GM12865 (cell line): ENCODE data around the gene CD248.
"Not testable (repeated sequence)": the region's sequence is repeated elsewhere in the genome, so short reads cannot be mapped to it uniquely, and the experiment has no call there.

Experiments
- DNase-seq: peaks from one replicate; pipeline ENCODE4 v3.0.0; 2010; ENCODE audit warnings: low read depth
- H3K4me3 ChIP-seq: 2 replicates; pipeline ENCODE4 v1.5.1; 2011; ENCODE audit warnings: mild to moderate bottlenecking, low read depth, low read length, control low read depth
- TF ChIP-seq, protein P1 (sequence below): IDR thresholded peaks from 2 replicates; pipeline ENCODE4 v1.5.1; 2011; ENCODE audit warnings: low read length, control low read depth, low read depth, inconsistent platforms; ENCODE audit not compliant: insufficient read depth; ENCODE audit errors: missing control alignments

CD248 gene

DNA sequence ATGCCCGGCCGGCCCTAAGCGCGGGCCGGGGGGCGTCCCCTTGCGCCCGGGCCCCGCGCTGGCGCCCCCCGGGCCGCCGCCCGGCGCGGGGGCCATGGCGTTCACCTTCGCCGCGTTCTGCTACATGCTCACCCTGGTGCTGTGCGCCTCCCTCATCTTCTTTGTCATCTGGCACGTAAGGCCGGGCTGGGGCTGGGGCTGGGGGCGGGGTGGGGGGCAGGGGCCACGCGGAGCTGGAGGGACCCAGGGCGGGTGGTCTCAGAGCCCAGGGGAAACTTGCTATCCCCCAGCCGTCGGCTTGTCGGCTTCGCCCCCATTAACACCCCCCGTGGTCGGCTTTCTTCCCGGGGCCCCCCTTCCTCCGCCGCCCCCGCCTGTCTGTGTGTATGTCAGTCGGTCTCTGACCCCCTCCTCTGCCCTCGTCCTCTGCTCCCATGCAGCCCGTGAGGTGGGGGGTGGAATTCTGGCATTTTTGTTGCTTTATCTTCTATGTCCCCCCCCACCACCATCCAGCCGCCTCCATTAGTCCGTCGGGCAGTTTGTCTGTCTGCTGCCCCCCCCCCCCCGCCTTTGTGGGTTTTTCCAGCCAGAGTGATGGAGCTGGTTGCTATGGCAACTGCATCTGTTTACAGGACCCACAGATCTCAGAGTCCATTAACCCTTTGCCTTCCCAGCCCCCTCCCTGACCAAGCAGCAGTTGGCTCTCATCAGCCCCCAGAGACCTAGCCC, 38.3 kb downstream of the CD248 start:
- DNase-seq: no peak
- TF ChIP-seq, protein P1, sequence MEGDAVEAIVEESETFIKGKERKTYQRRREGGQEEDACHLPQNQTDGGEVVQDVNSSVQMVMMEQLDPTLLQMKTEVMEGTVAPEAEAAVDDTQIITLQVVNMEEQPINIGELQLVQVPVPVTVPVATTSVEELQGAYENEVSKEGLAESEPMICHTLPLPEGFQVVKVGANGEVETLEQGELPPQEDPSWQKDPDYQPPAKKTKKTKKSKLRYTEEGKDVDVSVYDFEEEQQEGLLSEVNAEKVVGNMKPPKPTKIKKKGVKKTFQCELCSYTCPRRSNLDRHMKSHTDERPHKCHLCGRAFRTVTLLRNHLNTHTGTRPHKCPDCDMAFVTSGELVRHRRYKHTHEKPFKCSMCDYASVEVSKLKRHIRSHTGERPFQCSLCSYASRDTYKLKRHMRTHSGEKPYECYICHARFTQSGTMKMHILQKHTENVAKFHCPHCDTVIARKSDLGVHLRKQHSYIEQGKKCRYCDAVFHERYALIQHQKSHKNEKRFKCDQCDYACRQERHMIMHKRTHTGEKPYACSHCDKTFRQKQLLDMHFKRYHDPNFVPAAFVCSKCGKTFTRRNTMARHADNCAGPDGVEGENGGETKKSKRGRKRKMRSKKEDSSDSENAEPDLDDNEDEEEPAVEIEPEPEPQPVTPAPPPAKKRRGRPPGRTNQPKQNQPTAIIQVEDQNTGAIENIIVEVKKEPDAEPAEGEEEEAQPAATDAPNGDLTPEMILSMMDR: no peak
- no peak overlapping the region for H3K4me3 ChIP-seq

DNA sequence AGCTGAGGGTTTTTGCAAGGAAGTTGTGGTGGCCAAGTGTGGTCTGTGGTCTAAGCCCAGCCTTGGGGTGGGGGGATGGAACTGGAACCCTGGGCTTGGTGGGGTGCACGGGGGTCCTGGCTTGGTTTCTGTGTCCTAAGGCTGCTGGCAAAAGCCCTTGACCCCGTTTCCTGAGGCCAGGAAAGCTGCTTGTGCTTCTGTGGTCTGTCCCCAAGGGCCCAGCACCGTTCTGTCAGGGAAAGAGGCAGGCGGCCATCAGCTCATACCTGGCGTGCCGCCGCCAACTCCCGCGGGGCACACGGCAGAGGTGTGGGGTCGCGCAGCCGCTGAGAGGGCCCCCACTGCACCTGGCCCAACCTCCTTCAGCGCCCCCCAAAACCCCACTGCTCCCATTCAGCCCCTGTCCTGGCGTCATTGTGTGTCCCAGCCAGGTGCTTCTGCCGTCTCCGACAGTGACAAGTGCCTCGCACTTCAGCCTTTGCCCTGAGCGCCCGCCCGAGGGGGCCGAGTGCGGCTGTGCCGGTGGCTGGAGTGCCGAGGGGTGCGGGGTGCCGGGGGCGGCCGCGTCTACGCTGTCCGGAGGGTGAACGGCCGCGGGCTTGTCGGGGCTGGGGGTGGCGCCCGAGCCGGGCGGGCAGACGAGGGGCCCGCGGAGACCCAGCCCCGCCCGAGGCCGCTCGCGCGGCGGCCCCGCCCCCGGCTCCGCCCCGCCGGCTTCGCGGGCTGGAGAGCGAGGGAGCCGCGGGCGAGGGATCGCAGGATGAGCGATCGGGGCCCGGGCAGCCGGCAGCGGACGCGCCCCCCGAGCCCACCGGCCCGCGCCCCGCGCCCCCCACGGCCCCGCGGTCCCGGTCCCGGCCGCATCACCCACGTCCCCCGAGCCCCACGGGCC, 39.1 kb downstream of the CD248 start, which contains the start of gene CNIH2:
Gene CNIH2 (plus strand): TSS at position 705 of the 892 bp plus-strand sequence. CDS start 282 bp downstream, outside the sequence.
- DNase-seq: no peak
- TF ChIP-seq, protein P1: no peak
- no peak within 1 kb of the TSS for H3K4me3 ChIP-seq

DNA sequence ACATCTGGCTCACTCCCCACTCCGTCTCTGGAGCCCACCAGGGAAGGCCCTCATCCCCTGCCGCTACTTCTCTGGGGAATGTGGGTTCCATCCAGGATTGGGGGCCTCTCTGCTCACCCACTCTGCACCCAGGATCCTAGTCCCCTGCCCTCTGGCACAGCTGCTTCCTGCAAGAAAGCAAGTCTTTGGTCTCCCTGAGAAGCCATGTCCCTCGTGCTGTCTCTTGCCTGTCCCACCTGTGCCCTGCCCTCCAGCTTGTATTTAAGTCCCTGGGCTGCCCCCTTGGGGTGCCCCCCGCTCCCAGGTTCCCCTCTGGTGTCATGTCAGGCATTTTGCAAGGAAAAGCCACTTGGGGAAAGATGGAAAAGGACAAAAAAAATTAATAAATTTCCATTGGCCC, 39.8 kb downstream of the CD248 start:
- not testable (repeated sequence) for DNase-seq, H3K4me3 ChIP-seq

DNA sequence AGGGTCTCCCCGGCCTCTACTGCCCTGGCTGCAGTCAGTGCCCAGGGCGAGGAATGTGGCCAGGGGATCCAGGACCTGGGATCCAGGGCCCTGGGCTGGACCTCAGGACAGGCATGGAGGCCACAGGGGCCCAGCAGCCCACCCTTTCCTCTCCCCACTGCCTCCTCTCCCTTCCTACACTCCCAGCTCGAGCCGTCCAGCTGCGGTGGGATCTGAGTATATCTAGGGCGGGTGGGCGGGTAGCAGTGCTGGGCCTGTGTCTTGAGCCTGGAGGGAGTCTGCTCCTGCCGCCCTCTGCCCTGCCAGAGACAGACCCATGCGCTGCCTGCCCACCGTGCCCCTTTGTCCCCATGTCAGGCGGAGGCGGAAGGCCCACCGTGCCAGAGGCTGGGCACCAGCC, 40.2 kb downstream of the CD248 start:
- not testable (repeated sequence) for H3K4me3 ChIP-seq, DNase-seq

DNA sequence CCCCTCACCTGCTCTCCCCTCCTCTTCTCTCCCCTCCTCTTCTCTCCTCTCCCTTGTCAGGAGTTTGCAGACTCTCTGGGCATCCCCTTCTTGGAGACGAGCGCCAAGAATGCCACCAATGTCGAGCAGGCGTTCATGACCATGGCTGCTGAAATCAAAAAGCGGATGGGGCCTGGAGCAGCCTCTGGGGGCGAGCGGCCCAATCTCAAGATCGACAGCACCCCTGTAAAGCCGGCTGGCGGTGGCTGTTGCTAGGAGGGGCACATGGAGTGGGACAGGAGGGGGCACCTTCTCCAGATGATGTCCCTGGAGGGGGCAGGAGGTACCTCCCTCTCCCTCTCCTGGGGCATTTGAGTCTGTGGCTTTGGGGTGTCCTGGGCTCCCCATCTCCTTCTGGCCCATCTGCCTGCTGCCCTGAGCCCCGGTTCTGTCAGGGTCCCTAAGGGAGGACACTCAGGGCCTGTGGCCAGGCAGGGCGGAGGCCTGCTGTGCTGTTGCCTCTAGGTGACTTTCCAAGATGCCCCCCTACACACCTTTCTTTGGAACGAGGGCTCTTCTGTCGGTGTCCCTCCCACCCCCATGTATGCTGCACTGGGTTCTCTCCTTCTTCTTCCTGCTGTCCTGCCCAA, 40.7 kb downstream of the CD248 start:
- H3K4me3 ChIP-seq: no peak overlapping the region
- TF ChIP-seq, protein P1: no peak
- no peak for DNase-seq

DNA sequence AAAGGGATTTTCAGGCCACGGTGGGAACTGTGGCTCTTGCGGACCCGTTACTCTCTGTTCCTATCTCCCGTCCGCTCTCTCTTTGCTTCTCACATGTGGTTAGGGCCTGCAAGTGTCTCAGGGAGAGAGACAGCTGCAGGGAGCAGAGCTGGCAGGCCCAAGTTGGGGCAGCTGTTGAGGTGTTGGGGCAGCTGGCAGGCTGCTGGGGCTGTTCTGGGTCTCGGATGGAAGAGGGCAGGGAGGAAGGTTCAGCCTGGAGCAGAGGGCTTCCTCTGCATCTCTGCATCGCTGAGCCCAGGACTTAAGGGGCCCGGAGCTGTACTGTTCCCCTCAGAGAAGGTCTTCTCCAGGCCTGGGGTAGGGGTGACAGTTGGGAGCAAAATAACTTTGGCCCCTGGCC, 41.4 kb downstream of the CD248 start:
- TF ChIP-seq, protein P1: no peak
- DNase-seq: no peak

DNA sequence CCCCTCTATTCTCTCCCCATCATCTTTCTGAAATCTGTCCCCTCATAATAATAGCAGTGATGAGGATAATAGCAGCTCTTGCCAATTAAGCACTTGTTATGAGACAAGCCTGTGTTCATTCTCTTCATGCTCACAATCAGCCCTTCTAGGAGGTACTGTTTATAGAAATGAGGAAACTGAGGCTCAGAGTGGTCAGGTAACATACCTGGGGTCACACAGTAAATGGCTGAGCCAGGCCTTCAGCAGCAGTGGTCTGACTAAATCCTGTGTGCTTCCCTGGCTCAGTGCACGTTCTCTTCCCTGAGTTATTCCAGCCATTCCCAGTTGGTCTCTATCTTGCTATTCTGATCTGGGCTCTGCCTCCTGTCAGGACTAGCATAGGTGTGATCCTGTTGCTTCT, 42.6 kb downstream of the CD248 start:
- TF ChIP-seq, protein P1: no peak
- no peak for DNase-seq
- H3K4me3 ChIP-seq: no peak overlapping the region

More for the DNA sequence above, 41.4 kb downstream of the CD248 start:
- H3K4me3 ChIP-seq: no peak overlapping the region
